Breast epithelium (tissue), 4 donors: ENCODE data around the gene ZNF146. TPM values are rescaled to one million over a fixed set of nuclear protein-coding genes. Genes with fewer than 3 reads are reported as not detected.
"Not testable (repeated sequence)": the region's sequence is repeated elsewhere in the genome, so short reads cannot be mapped to it uniquely, and the experiment has no call there.

Source experiments
- DNase-seq, 2 donors: peaks; one replicate each; pipeline ENCODE4 v3.0.0-alpha.2; 2019; ENCODE audit warnings: low spot score in 2 of 2
- H3K27ac ChIP-seq, 2 donors: fragments of 200-600 bp; sonication (generic) in 1 of 2; one replicate each; pipeline ENCODE4 v1.5.1; 2016 to 2019; ENCODE audit warnings: mild to moderate bottlenecking in 1 of 2
- H3K27me3 ChIP-seq, 2 donors: fragments of 200-600 bp; sonication (generic) in 1 of 2; one replicate each; pipeline versions ENCODE4 v1.5.1 to v1.6.0; 2017 to 2019; ENCODE audit warnings: control low read depth in 1 of 2, mild to moderate bottlenecking in 1 of 2
- H3K36me3 ChIP-seq: fragments of 200-600 bp; one replicate; pipeline ENCODE4 v1.5.1; 2019
- H3K4me1 ChIP-seq, 2 donors: fragments of 200-600 bp; sonication (generic); one replicate each; pipeline ENCODE4 v1.5.1; 2016 to 2019; ENCODE audit warnings: control low read depth in 1 of 2
- H3K4me3 ChIP-seq, 3 donors: fragments of 200-600 bp; sonication (generic); 1 replicate in 2 of 3; 2 replicates in 1 of 3; pipeline ENCODE4 v1.5.1; 2016 to 2019; ENCODE audit warnings: mild to moderate bottlenecking in 3 of 3, moderate library complexity in 2 of 3
- H3K9me3 ChIP-seq, 2 donors: fragments of 200-600 bp; sonication (generic) in 1 of 2; one replicate each; pipeline ENCODE4 v1.5.1; 2016 to 2019; ENCODE audit warnings: control low read depth in 1 of 2
- CTCF ChIP-seq, 3 donors: fragments of 450-650 bp; IDR thresholded peaks; one replicate each; pipeline ENCODE4 v1.5.1; 2016 to 2017; ENCODE audit warnings: antibody characterized with exemption in 3 of 3, mild to moderate bottlenecking in 3 of 3, moderate library complexity in 3 of 3
- POLR2A ChIP-seq: fragments of 450-650 bp; IDR thresholded peaks from one replicate; pipeline ENCODE4 v1.6.1; 2016; ENCODE audit warnings: antibody characterized with exemption, mild to moderate bottlenecking, moderate library complexity
- POLR2AphosphoS5 ChIP-seq, 3 donors: sonication (generic); formaldehyde crosslinking; IDR thresholded peaks; one replicate each; pipeline ENCODE4 v1.6.1; 2017; ENCODE audit warnings: antibody characterized with exemption in 3 of 3
- intact Hi-C: fragments of 100-400 bp; cut with DNase I; formaldehyde crosslinking; loops from one replicate; pipeline ENCODE4 v1.15.1; 2023; ENCODE audit warnings: low total_unique reads
- total RNA-seq, 3 donors: library from RNA; depleted of rRNA; stranded (reverse); fragments of >200 nt; gene quantifications; one replicate each; pipeline ENCODE4 v1.1.0, GENCODE V29; 2016

The ZNF146 gene
- total RNA-seq, 3 donors from 2014 or later, result 55.5 to 109 (median 78.7) TPM

- no peak for DNase-seq
- Histone ChIP-seq H3K9me3 (no peaks in the 10 kb centered on the region), H3K27ac (peak overlapping the region; percentile 96 to 97), H3K36me3 (no peaks in the 10 kb centered on the region), H3K4me1 (peaks cover 0 to 5% of the 10 kb centered on the region in 2 donors), H3K4me3 (peak overlapping the region; percentile 68 to 95 (median 70)), H3K27me3 (no peaks in the 10 kb centered on the region)
- no peak for TF ChIP-seq POLR2A
- TF ChIP-seq POLR2AphosphoS5 (IDR thresholded peaks at IDR 0.05), result no peak
- no peak for TF ChIP-seq CTCF (IDR thresholded peaks at IDR 0.05)
- intact Hi-C loops, result loop anchor here (5.0 kb wide), 1 partner anchor 1122 kb away; no protein-coding TSS in a partner anchor
These were observed 594 bp downstream of the ZNF146 start for GRCh38 chr19:36215276-36216123.

GRCh38 chr19:36221474-36221873, 6.6 kb downstream of the ZNF146 start:
- Histone ChIP-seq H3K27me3 (no peaks in the 10 kb centered on the region), H3K4me1 (no peaks in the 10 kb centered on the region), H3K4me3 (no peak overlapping the region), H3K27ac (no peak overlapping the region), H3K36me3 (no peaks in the 10 kb centered on the region), H3K9me3 (no peaks in the 10 kb centered on the region)
- intact Hi-C loops, result no loop called here
- no peak for DNase-seq
- TF ChIP-seq CTCF (IDR thresholded peaks at IDR 0.05) (no peak), POLR2A (no peak), POLR2AphosphoS5 (IDR thresholded peaks at IDR 0.05) (no peak)

GRCh38 chr19:36222503-36222902, 7.6 kb downstream of the ZNF146 start:
- Histone ChIP-seq H3K9me3 (no peaks in the 10 kb centered on the region), H3K4me3 (no peak overlapping the region), H3K36me3 (no peaks in the 10 kb centered on the region), H3K27me3 (no peaks in the 10 kb centered on the region), H3K27ac (no peak overlapping the region), H3K4me1 (no peaks in the 10 kb centered on the region)
- intact Hi-C loops, result no loop called here
- DNase-seq, result no peak
- no peak for TF ChIP-seq POLR2A
- TF ChIP-seq POLR2AphosphoS5 (IDR thresholded peaks at IDR 0.05), result no peak
- TF ChIP-seq CTCF (IDR thresholded peaks at IDR 0.05), result no peak

GRCh38 chr19:36225219-36225892, 10.4 kb downstream of the ZNF146 start:
- H3K9me3 ChIP-seq, result no peaks in the 10 kb centered on the region
- H3K4me1 ChIP-seq, result no peaks in the 10 kb centered on the region
- no peaks in the 10 kb centered on the region for H3K36me3 ChIP-seq
- no peak for DNase-seq
- TF ChIP-seq CTCF (IDR thresholded peaks at IDR 0.05), result no peak
- no peak for TF ChIP-seq POLR2AphosphoS5 (IDR thresholded peaks at IDR 0.05)
- TF ChIP-seq POLR2A, result no peak
- H3K4me3 ChIP-seq, result no peak overlapping the region
- no peak overlapping the region for H3K27ac ChIP-seq
- intact Hi-C loops, result no loop called here
- H3K27me3 ChIP-seq, result no peaks in the 10 kb centered on the region

GRCh38 chr19:36233626-36234025, 18.7 kb downstream of the ZNF146 start:
- intact Hi-C loops, H3K4me3 ChIP-seq, H3K4me1 ChIP-seq, H3K27me3 ChIP-seq, H3K27ac ChIP-seq, DNase-seq: not testable (repeated sequence)
- H3K36me3 ChIP-seq, result peaks cover 17% of the 10 kb centered on the region
- H3K9me3 ChIP-seq, result peaks cover 13 to 20% of the 10 kb centered on the region in 2 donors
